HCT116 (cell line): Measurements from ENCODE around the gene TPRKB. TPM values are rescaled to one million over a fixed set of nuclear protein-coding genes. Genes with fewer than 3 reads are reported as not detected.

Experiments used
- ATAC-seq: fragments of 200-7000 bp; cut with Tn5 transposase; 2 replicates; pipeline ENCODE4 v1.9.1; 2020; ENCODE audit warnings: mild to moderate bottlenecking, moderate library complexity
- BruUV-seq: library from RNA; stranded (reverse); fragments of 400-500 nt; replicated peaks from 2 replicates; lab custom pipeline; 2021; lab: Mats Ljungman, UMichigan
- CTCF ChIA-PET: fragments of 300-600 bp; sonication (Branson Sonifier 250); formaldehyde crosslinking; loops from one replicate; lab custom pipeline; 2021; ENCODE audit warnings: antibody characterized with exemption; lab: Charles Lee
- POLR2A ChIA-PET: fragments of 300-600, 350-600 bp; sonication (Branson Sonifier 250); formaldehyde crosslinking; loops from one replicate; lab custom pipeline; 2021; ENCODE audit warnings: antibody characterized with exemption; lab: Charles Lee
- RAD21 ChIA-PET, 2 experiments: fragments of 300-600 bp; sonication (Branson Sonifier 250); formaldehyde crosslinking; loops; one replicate each; lab custom pipeline; 2023; ENCODE audit warnings: low total read pairs in 2 of 2; ENCODE audit not compliant: uncharacterized antibody in 2 of 2, unreplicated experiment in 2 of 2, low non-redundant PET in 1 of 2; lab: Charles Lee
- DNase-seq: peaks from one replicate; pipeline ENCODE4 v3.0.0-alpha.2; 2010; ENCODE audit warnings: low read depth, low spot score
- H2AFZ ChIP-seq: fragments of 200-600 bp; shearing (Covaris generic), sonication (generic); 2 replicates; pipeline ENCODE4 v1.6.1; 2017; ENCODE audit warnings: low read depth, mixed run types, mixed read lengths, antibody characterized with exemption, low read length; ENCODE audit not compliant: poor library complexity, severe bottlenecking
- H3K27ac ChIP-seq: 2 replicates; pipeline ENCODE4 v1.5.1; 2012; ENCODE audit warnings: low read depth, low read length
- H3K27me3 ChIP-seq: fragments of 200-600 bp; sonication (generic); 2 replicates; pipeline ENCODE4 v1.6.1; 2016; ENCODE audit warnings: mixed run types, low read length, mixed read lengths; ENCODE audit not compliant: insufficient read depth
- H3K36me3 ChIP-seq, 2 experiments: fragments of 200-500 bp in 1 of 2; fragments of 200-600 bp in 1 of 2; sonication (Bioruptor generic) in 1 of 2; sonication (generic) in 1 of 2; 2 replicates each; pipeline versions ENCODE4 v1.5.1 to v1.6.1; 2014 to 2016; ENCODE audit warnings: low read length in 2 of 2, inconsistent platforms in 1 of 2, mixed read lengths in 1 of 2, mixed run types in 1 of 2; ENCODE audit not compliant: insufficient read depth in 2 of 2, control insufficient read depth in 1 of 2
- H3K4me1 ChIP-seq, 2 experiments: fragments of 200-600 bp in 1 of 2; sonication (generic) in 1 of 2; 2 replicates each; pipeline versions ENCODE4 v1.5.1 to v1.6.1; 2012 to 2017; ENCODE audit warnings: low read length in 2 of 2, inconsistent platforms in 1 of 2, mild to moderate bottlenecking in 1 of 2, mixed read lengths in 1 of 2, mixed run types in 1 of 2, moderate library complexity in 1 of 2; ENCODE audit not compliant: insufficient read depth in 2 of 2, control insufficient read depth in 1 of 2
- H3K4me2 ChIP-seq: fragments of 200-600 bp; sonication (generic); 2 replicates; pipeline ENCODE4 v1.6.1; 2017; ENCODE audit warnings: mixed run types, low read length, mixed read lengths
- H3K4me3 ChIP-seq, 2 experiments: fragments of 200-600 bp in 1 of 2; sonication (generic) in 1 of 2; replicated peaks in 1 of 2; 2 replicates each; pipeline ENCODE4 v1.5.1; 2011 to 2016; ENCODE audit warnings: low read length in 2 of 2, control low read depth in 1 of 2, low read depth in 1 of 2, mild to moderate bottlenecking in 1 of 2, mixed read lengths in 1 of 2, mixed run types in 1 of 2
- H3K79me2 ChIP-seq: fragments of 200-600 bp; sonication (generic); 2 replicates; pipeline ENCODE4 v1.6.1; 2017; ENCODE audit warnings: mild to moderate bottlenecking, mixed run types, low read length, moderate library complexity, mixed read lengths; ENCODE audit not compliant: insufficient read depth
- H3K9ac ChIP-seq: fragments of 200-600 bp; sonication (generic); 2 replicates; pipeline ENCODE4 v1.6.1; 2016; ENCODE audit warnings: low read length, mixed read lengths
- H3K9me2 ChIP-seq: fragments of 200-600 bp; sonication (generic), shearing (Covaris generic); 2 replicates; pipeline ENCODE4 v1.6.1; 2017; ENCODE audit warnings: mixed run types, mild to moderate bottlenecking, moderate library complexity; ENCODE audit not compliant: insufficient read depth
- H3K9me3 ChIP-seq, 2 experiments: fragments of 200-500 bp in 1 of 2; fragments of 200-600 bp in 1 of 2; sonication (Bioruptor generic) in 1 of 2; sonication (generic) in 1 of 2; 2 replicates each; pipeline ENCODE4 v1.6.1; 2014 to 2017; ENCODE audit warnings: low read length in 2 of 2, mixed read lengths in 2 of 2, inconsistent platforms in 1 of 2, low read depth in 1 of 2, mild to moderate bottlenecking in 1 of 2, mixed run types in 1 of 2, moderate library complexity in 1 of 2; ENCODE audit not compliant: control insufficient read depth in 1 of 2, insufficient read depth in 1 of 2
- H4K20me1 ChIP-seq: fragments of 200-600 bp; sonication (generic), shearing (Covaris generic); 2 replicates; pipeline ENCODE4 v1.6.1; 2017; ENCODE audit warnings: mixed run types, mild to moderate bottlenecking, moderate library complexity; ENCODE audit not compliant: insufficient read depth
- CEBPB ChIP-seq: IDR thresholded peaks from 2 replicates; pipeline ENCODE4 v1.6.1; 2012; ENCODE audit warnings: low read depth
- CTCF ChIP-seq, 3 experiments: fragments of 200-600 bp in 1 of 3; sonication (generic) in 1 of 3; IDR thresholded peaks in 2 of 3; conservative IDR thresholded peaks in 1 of 3; 2 replicates each; pipeline ENCODE4 v1.5.1; 2012 to 2017; ENCODE audit warnings: low read depth in 2 of 3, low read length in 2 of 3, antibody characterized with exemption in 1 of 3, borderline replicate concordance in 1 of 3, control low read depth in 1 of 3, mild to moderate bottlenecking in 1 of 3, mixed read lengths in 1 of 3, mixed run types in 1 of 3, moderate library complexity in 1 of 3; ENCODE audit not compliant: insufficient read depth in 1 of 3
- EGR1 ChIP-seq: IDR thresholded peaks from 2 replicates; pipeline ENCODE4 v1.6.1; 2012; ENCODE audit warnings: low read depth
- EZH2phosphoT487 ChIP-seq: fragments of 200-600 bp; IDR thresholded peaks from 2 replicates; pipeline ENCODE4 v1.6.1; 2018; ENCODE audit warnings: antibody characterized with exemption, borderline replicate concordance
- SIN3A ChIP-seq: IDR thresholded peaks from 2 replicates; pipeline ENCODE4 v1.6.1; 2012; ENCODE audit warnings: low read depth
- YY1 ChIP-seq: IDR thresholded peaks from 2 replicates; pipeline ENCODE4 v1.6.1; 2011; ENCODE audit warnings: low read length, low read depth, moderate library complexity, mild to moderate bottlenecking; ENCODE audit not compliant: insufficient replicate concordance; ENCODE audit errors: extremely low read depth
- ZFX ChIP-seq: fragments of 450-650 bp; IDR thresholded peaks from 2 replicates; pipeline ENCODE4 v1.6.1; 2017
- intact Hi-C: fragments of 100-400 bp; cut with micrococcal nuclease; formaldehyde crosslinking; loops from 2 replicates; pipeline ENCODE4 v1.10.0; 2022
- total RNA-seq: library from RNA; stranded (reverse); gene quantifications from one replicate; pipeline ENCODE4 v1.2.1, GENCODE V29; 2021; ENCODE audit not compliant: unreplicated experiment
- TF ChIP-seq, protein P1 (sequence below): IDR thresholded peaks from 2 replicates; pipeline ENCODE4 v1.6.1; 2012; ENCODE audit warnings: low read depth

Gene TPRKB
- total RNA-seq, 1 experiment from 2014 or later: 42.5 TPM

GRCh38 chr2:73776869-73777519, 39.8 kb upstream of the TPRKB start (continued):
- TF ChIP-seq, protein P1, sequence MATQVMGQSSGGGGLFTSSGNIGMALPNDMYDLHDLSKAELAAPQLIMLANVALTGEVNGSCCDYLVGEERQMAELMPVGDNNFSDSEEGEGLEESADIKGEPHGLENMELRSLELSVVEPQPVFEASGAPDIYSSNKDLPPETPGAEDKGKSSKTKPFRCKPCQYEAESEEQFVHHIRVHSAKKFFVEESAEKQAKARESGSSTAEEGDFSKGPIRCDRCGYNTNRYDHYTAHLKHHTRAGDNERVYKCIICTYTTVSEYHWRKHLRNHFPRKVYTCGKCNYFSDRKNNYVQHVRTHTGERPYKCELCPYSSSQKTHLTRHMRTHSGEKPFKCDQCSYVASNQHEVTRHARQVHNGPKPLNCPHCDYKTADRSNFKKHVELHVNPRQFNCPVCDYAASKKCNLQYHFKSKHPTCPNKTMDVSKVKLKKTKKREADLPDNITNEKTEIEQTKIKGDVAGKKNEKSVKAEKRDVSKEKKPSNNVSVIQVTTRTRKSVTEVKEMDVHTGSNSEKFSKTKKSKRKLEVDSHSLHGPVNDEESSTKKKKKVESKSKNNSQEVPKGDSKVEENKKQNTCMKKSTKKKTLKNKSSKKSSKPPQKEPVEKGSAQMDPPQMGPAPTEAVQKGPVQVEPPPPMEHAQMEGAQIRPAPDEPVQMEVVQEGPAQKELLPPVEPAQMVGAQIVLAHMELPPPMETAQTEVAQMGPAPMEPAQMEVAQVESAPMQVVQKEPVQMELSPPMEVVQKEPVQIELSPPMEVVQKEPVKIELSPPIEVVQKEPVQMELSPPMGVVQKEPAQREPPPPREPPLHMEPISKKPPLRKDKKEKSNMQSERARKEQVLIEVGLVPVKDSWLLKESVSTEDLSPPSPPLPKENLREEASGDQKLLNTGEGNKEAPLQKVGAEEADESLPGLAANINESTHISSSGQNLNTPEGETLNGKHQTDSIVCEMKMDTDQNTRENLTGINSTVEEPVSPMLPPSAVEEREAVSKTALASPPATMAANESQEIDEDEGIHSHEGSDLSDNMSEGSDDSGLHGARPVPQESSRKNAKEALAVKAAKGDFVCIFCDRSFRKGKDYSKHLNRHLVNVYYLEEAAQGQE: no peak
- TF ChIP-seq YY1 (no peak), CTCF (IDR thresholded peaks at IDR 0.05 in 2 of 3, conservative IDR thresholded peaks at IDR 0.05 in 1 of 3; ENCODE audit: borderline replicate concordance in 1 of 3, insufficient read depth in 1 of 3, low read depth in 2 of 3, low read length in 2 of 3) (no peak)

DNA sequence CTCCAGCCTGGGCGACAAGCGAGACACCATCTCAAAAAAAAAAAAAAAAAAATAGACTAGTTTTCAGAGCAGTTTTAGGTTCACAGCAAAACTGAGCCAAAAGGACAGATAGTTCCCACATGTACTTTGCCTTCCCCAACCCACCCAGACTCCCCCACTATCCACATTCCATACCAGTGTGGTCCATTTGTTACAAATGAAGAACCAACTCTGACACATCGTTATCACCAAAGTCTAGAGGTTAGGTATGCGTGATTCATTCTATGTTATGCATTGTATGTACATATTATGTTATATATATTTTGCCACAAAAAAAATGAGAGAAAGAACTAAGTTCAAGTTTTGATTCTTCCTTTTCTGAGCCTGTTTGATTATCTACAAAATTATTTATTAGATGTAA, 39.2 kb upstream of the TPRKB start:
- Histone ChIP-seq H3K9me2 (no peaks in the 10 kb centered on the region), H3K27ac (no peak overlapping the region), H3K4me2 (no peak overlapping the region), H4K20me1 (no peaks in the 10 kb centered on the region), H2AFZ (no peak overlapping the region), H3K4me3 (no peak overlapping the region), H3K36me3 (peaks cover 31 to 40% of the 10 kb centered on the region in 2 experiments), H3K79me2 (peaks cover 48% of the 10 kb centered on the region), H3K4me1 (peaks cover 4 to 20% of the 10 kb centered on the region in 2 experiments; a peak in 3 of 4 replicates), H3K27me3 (no peaks in the 10 kb centered on the region), H3K9ac (no peak overlapping the region), H3K9me3 (no peaks in the 10 kb centered on the region)
- ATAC-seq (no peak), DNase-seq (no peak)
- no TSS peak for BruUV-seq
- ChIA-PET POLR2A (no interaction called here), CTCF (no interaction called here), RAD21 (no interaction called here)
- intact Hi-C loops: no loop called here
- TF ChIP-seq EZH2phosphoT487 (no peak), CTCF (IDR thresholded peaks at IDR 0.05 in 2 of 3, conservative IDR thresholded peaks at IDR 0.05 in 1 of 3; ENCODE audit: borderline replicate concordance in 1 of 3, insufficient read depth in 1 of 3, low read depth in 2 of 3, low read length in 2 of 3) (no peak), CEBPB (no peak), SIN3A (no peak), EGR1 (no peak), ZFX (no peak)
- TF ChIP-seq, protein P1: no peak
